Epithelial cell of esophagus (primary cell): ENCODE results near the gene RASGRF2.

ENCODE experiments used
- DNase-seq: peaks from one replicate; pipeline ENCODE4 v3.0.0; 2010; ENCODE audit warnings: low read depth
- H3K4me3 ChIP-seq: 2 replicates; pipeline ENCODE4 v1.5.1; 2011; ENCODE audit warnings: mild to moderate bottlenecking, low read length, control low read depth
- CTCF ChIP-seq: IDR thresholded peaks from 2 replicates; pipeline ENCODE4 v1.5.1; 2011; ENCODE audit warnings: low read depth, mild to moderate bottlenecking, low read length, control low read depth, inconsistent platforms; ENCODE audit not compliant: insufficient read depth; ENCODE audit errors: missing control alignments

Gene RASGRF2

GRCh38 chr5:81209386-81209785, 249.2 kb downstream of the RASGRF2 start:
- DNase-seq: no peak
- no peak for TF ChIP-seq CTCF
- H3K4me3 ChIP-seq: no peak overlapping the region

GRCh38 chr5:81209869-81210493, 249.8 kb downstream of the RASGRF2 start:
- DNase-seq: no peak
- TF ChIP-seq CTCF: no peak

GRCh38 chr5:81212211-81212751, 252.1 kb downstream of the RASGRF2 start:
- TF ChIP-seq CTCF: no peak

More at GRCh38 chr5:81209869-81210493, 249.8 kb downstream of the RASGRF2 start:
- no peak overlapping the region for H3K4me3 ChIP-seq

GRCh38 chr5:81213070-81213469, 252.9 kb downstream of the RASGRF2 start:
- DNase-seq: peak; percentile 13
- H3K4me3 ChIP-seq: no peak overlapping the region
- TF ChIP-seq CTCF: no peak

More at GRCh38 chr5:81212211-81212751, 252.1 kb downstream of the RASGRF2 start:
- no peak for DNase-seq
- H3K4me3 ChIP-seq: no peak overlapping the region

GRCh38 chr5:81214848-81215247, 254.7 kb downstream of the RASGRF2 start:
- no peak for TF ChIP-seq CTCF
- H3K4me3 ChIP-seq: no peak overlapping the region
- no peak for DNase-seq

GRCh38 chr5:81216152-81216551, 256.0 kb downstream of the RASGRF2 start:
- no peak for DNase-seq
- no peak overlapping the region for H3K4me3 ChIP-seq
- no peak for TF ChIP-seq CTCF

- H3K4me3 ChIP-seq: no peak overlapping the region
- DNase-seq: no peak
- no peak for TF ChIP-seq CTCF
Observed at GRCh38 chr5:81219389-81219788, 259.2 kb downstream of the RASGRF2 start.
